NCI-H146 (cell line): ENCODE data around the gene NRN1.
"Not testable (repeated sequence)": the region's sequence is repeated elsewhere in the genome, so short reads cannot be mapped to it uniquely, and the experiment has no call there.

Experiments
- DNase-seq: peaks from one replicate; lab custom pipeline; 2025; lab: John Stamatoyannopoulos, UW

Gene NRN1

GRCh38 chr6:6006428-6007365 is at the start of gene NRN1:
TSS of gene NRN1 (minus strand) at chr6:6006925. CDS start at chr6:6006749, 176 bp downstream.
- DNase-seq: peak; percentile 11

- DNase-seq: no peak
Observed at GRCh38 chr6:6052216-6052615, 45.5 kb upstream of the NRN1 start.

GRCh38 chr6:6046716-6047115 is 40.0 kb upstream of the NRN1 start:
- no peak for DNase-seq

GRCh38 chr6:6039946-6040509 is 33.3 kb upstream of the NRN1 start:
- no peak for DNase-seq

GRCh38 chr6:6037179-6037578 is 30.5 kb upstream of the NRN1 start:
- DNase-seq: no peak

- no peak for DNase-seq
Observed at GRCh38 chr6:6033858-6034257, 27.1 kb upstream of the NRN1 start.

- DNase-seq: no peak
Observed at GRCh38 chr6:6026513-6027205, 19.9 kb upstream of the NRN1 start.

- no peak for DNase-seq
Observed at GRCh38 chr6:6025736-6026135, 19.0 kb upstream of the NRN1 start.

- DNase-seq: no peak
Observed at GRCh38 chr6:6024220-6024619, 17.5 kb upstream of the NRN1 start.

GRCh38 chr6:6022841-6023240 is 16.1 kb upstream of the NRN1 start:
- DNase-seq: not testable (repeated sequence)

GRCh38 chr6:6008648-6009421 is 2.1 kb upstream of the NRN1 start:
- DNase-seq: peak; percentile 64

- DNase-seq: no peak
Observed at GRCh38 chr6:6008089-6008647, 1.4 kb upstream of the NRN1 start.

GRCh38 chr6:6007366-6008088 is 802 bp upstream of the NRN1 start:
- DNase-seq: peak; percentile 47

- no peak for DNase-seq
Observed at GRCh38 chr6:6006006-6006427, 708 bp downstream of the NRN1 start.

GRCh38 chr6:6005051-6006005 is 1.4 kb downstream of the NRN1 start:
- no peak for DNase-seq

- DNase-seq: no peak
Observed at GRCh38 chr6:6004390-6004995, 2.2 kb downstream of the NRN1 start.

GRCh38 chr6:6003621-6004366 is 2.9 kb downstream of the NRN1 start:
- DNase-seq: no peak

- no peak for DNase-seq
Observed at GRCh38 chr6:6002848-6003620, 3.7 kb downstream of the NRN1 start.
